Left ventricle myocardium inferior (tissue), 1 donor: ENCODE results near the gene B3GAT3. TPM values are rescaled to one million over a fixed set of nuclear protein-coding genes. Genes with fewer than 3 reads are reported as not detected.
"Not testable (repeated sequence)": the region's sequence is repeated elsewhere in the genome, so short reads cannot be mapped to it uniquely, and the experiment has no call there.

Source experiments
- DNase-seq: peaks from one replicate; pipeline ENCODE4 v3.0.0-alpha.2; 2020
- H3K27ac ChIP-seq: fragments of 200-600 bp; replicated peaks from 2 replicates; pipeline ENCODE4 v1.8.0; 2021
- H3K27me3 ChIP-seq: fragments of 200-600 bp; 2 replicates; pipeline ENCODE4 v1.8.0; 2021; ENCODE audit warnings: low read depth
- H3K36me3 ChIP-seq: fragments of 200-600 bp; 2 replicates; pipeline ENCODE4 v1.8.0; 2021
- H3K4me1 ChIP-seq: fragments of 200-600 bp; 2 replicates; pipeline ENCODE4 v1.8.0; 2021
- H3K4me3 ChIP-seq: fragments of 200-600 bp; 2 replicates; pipeline ENCODE4 v1.8.0; 2021; ENCODE audit warnings: mild to moderate bottlenecking, moderate library complexity
- H3K9me3 ChIP-seq: fragments of 200-600 bp; replicated peaks from 2 replicates; pipeline ENCODE4 v1.8.0; 2021
- CTCF ChIP-seq: fragments of 200-600 bp; IDR thresholded peaks from 2 replicates; pipeline ENCODE4 v1.8.0; 2021; ENCODE audit warnings: antibody characterized with exemption, mild to moderate bottlenecking, borderline replicate concordance
- intact Hi-C: fragments of 100-400 bp; cut with micrococcal nuclease; formaldehyde crosslinking; loops from one replicate; pipeline ENCODE4 v1.11.0; 2022
- total RNA-seq: library from RNA; stranded (reverse); fragmentation: NEBNext Ultra II Directional; extraction: Animal tissue kit (Norgen Biotek cat#: 25700); gene quantifications from one replicate; pipeline ENCODE4 v1.2.1, GENCODE V29; 2021
- donor health status: DM: no; HTN: yes; CAD: no; lungs with severe emphysema.

Gene B3GAT3
- total RNA-seq, 1 donor from 2014 or later: 13.2 TPM

GRCh38 chr11:62575156-62575555 lies 46.6 kb downstream of the B3GAT3 start:
- peaks cover 61% of the 10 kb centered on the region for H3K36me3 ChIP-seq
- no peak for TF ChIP-seq CTCF
- no peak for DNase-seq
- peaks cover 70% of the 10 kb centered on the region for H3K4me1 ChIP-seq
- H3K27me3 ChIP-seq: no peaks in the 10 kb centered on the region
- H3K9me3 ChIP-seq: no peaks in the 10 kb centered on the region
- peak overlapping the region; percentile 94 for H3K4me3 ChIP-seq
- peak overlapping the region; percentile 94 for H3K27ac ChIP-seq
- intact Hi-C loops: no loop called here

GRCh38 chr11:62574363-62575071 lies 47.3 kb downstream of the B3GAT3 start:
- no peak for TF ChIP-seq CTCF
- peaks cover 76% of the 10 kb centered on the region for H3K4me1 ChIP-seq
- intact Hi-C loops: no loop called here
- peaks cover 62% of the 10 kb centered on the region for H3K36me3 ChIP-seq
- H3K27me3 ChIP-seq: no peaks in the 10 kb centered on the region
- no peaks in the 10 kb centered on the region for H3K9me3 ChIP-seq
- H3K4me3 ChIP-seq: peak overlapping the region; percentile 94
- peak overlapping the region; percentile 94 for H3K27ac ChIP-seq
- DNase-seq: peak; percentile 41

- H3K27ac ChIP-seq: peak within 1 kb of the TSS; percentile 94
- peak; percentile 97 for DNase-seq
- H3K9me3 ChIP-seq: no peaks in the 10 kb centered on the region
- no peaks in the 10 kb centered on the region for H3K27me3 ChIP-seq
- peak within 1 kb of the TSS; percentile 94 for H3K4me3 ChIP-seq
- no peak for TF ChIP-seq CTCF
- peaks cover 62% of the 10 kb centered on the region for H3K36me3 ChIP-seq
- intact Hi-C loops: no loop called here
- H3K4me1 ChIP-seq: peaks cover 81% of the 10 kb centered on the region
Measured at GRCh38 chr11:62573592-62574362, 48.0 kb downstream of the B3GAT3 start, which contains the start of gene EEF1G. Gene EEF1G, minus strand, starts transcription at chr11:62573891. Its CDS starts 49 bp downstream, at chr11:62573842.

DNA sequence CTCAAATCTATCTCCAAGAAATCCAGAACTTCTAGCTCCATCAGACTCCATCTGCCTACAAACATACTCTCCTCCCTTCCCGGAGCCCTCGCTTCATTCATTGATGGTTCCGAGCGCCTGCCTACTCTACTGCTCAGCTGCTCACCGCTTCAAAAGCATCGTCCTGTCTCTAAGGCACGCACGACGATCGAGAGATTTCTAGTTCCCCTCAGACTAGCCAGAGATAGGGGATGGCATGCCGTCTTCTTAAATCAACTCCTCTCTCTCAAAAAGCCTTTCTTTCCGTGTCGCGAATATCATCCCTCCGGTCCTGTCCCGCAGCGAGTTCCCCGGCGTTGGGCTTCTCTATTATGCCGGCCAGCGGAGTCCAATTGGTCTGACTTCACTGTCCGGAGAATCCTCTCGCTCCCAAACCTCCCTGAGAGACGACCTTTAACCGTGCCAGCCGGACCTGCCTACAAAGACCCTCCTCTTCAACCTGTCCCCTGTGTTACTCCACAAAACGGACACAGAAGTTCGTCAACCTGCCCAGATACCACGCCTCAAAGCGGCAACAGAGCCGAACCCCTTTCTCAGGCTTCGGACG lies 48.7 kb downstream of the B3GAT3 start:
- Histone ChIP-seq H3K27ac (peak overlapping the region; percentile 87), H3K4me1 (peaks cover 76% of the 10 kb centered on the region), H3K4me3 (peak overlapping the region; percentile 94), H3K36me3 (peaks cover 62% of the 10 kb centered on the region), H3K27me3 (no peaks in the 10 kb centered on the region), H3K9me3 (no peaks in the 10 kb centered on the region)
- DNase-seq: no peak
- intact Hi-C loops: no loop called here
- no peak for TF ChIP-seq CTCF

GRCh38 chr11:62572431-62572830 lies 49.4 kb downstream of the B3GAT3 start:
- H3K4me1 ChIP-seq: peaks cover 74% of the 10 kb centered on the region
- intact Hi-C loops: no loop called here
- H3K27me3 ChIP-seq: no peaks in the 10 kb centered on the region
- H3K9me3 ChIP-seq: no peaks in the 10 kb centered on the region
- H3K36me3 ChIP-seq: peaks cover 63% of the 10 kb centered on the region
- TF ChIP-seq CTCF: no peak
- no peak for DNase-seq
- peak overlapping the region; percentile 87 for H3K27ac ChIP-seq
- H3K4me3 ChIP-seq: peak overlapping the region; percentile 94

GRCh38 chr11:62571493-62571892 lies 50.3 kb downstream of the B3GAT3 start:
- H3K4me3 ChIP-seq, H3K27me3 ChIP-seq, intact Hi-C loops, DNase-seq, H3K27ac ChIP-seq, H3K9me3 ChIP-seq: not testable (repeated sequence)
- H3K36me3 ChIP-seq: peaks cover 63% of the 10 kb centered on the region
- H3K4me1 ChIP-seq: peaks cover 68% of the 10 kb centered on the region

DNA sequence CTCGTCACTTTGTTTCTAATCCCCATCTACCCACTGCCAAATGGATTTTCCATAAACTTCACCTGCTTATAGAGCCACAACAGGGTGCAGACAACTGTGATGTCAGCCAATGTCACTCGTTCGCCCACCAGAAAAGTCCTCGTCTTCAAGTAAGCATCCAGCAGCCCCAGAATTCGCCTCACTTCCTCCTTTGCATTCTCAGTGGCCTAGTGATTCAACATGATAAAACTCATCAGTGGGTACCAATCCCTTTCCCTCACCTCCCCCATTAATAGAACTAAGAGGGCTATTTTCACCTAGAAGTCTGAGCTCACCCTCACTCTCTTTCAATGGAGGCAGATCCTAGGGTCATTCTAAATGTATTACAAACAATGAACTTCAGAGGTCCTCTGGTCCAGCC lies 50.9 kb downstream of the B3GAT3 start:
- H3K36me3 ChIP-seq: peaks cover 67% of the 10 kb centered on the region
- DNase-seq, H3K27me3 ChIP-seq, H3K9me3 ChIP-seq, intact Hi-C loops, H3K4me3 ChIP-seq: not testable (repeated sequence)
- H3K27ac ChIP-seq: peak overlapping the region; percentile 9
- H3K4me1 ChIP-seq: peaks cover 62% of the 10 kb centered on the region
